ENCODE results near the gene SORL1.

Gene SORL1

DNA sequence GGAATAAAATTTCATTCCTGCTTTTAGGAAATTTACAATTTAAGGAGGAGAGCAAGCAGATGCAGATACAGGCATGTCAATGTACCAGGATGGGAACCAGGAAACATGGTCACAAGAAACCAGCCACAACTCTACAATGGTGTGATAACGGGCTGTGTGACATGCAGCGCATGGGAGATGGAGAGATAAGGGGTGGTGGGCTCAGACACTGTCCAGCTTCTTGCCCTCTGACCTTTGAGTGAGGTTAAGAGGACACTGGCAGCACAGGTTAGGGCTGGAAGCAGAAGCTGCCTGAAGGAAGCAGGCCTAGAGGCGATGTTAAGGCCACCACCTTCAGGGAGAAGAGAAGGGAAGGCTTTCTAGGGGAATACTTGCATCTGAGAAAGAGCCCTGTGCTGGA is 3.0 kb downstream of the SORL1 start:
- no peak for DNase-seq

DNA sequence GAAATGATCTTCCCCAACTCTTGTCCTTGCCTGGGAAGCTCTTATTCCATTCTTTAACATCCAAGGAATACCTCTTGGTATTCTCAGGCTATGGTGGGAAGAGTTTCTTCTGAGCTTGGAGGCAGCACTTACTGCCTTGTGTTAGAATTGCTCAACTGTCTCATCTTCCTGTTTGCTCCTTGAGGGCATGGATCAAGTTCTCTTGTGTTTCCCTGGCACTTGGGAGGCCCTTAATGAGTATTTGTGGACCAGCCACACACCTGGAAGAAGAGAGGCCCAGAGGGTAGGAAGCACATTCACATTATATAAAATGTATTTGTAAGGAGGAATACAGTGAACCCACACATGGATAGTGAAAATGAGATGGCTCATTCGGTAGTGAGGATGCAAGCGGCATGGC is 4.0 kb downstream of the SORL1 start:
- no peak for DNase-seq

DNA sequence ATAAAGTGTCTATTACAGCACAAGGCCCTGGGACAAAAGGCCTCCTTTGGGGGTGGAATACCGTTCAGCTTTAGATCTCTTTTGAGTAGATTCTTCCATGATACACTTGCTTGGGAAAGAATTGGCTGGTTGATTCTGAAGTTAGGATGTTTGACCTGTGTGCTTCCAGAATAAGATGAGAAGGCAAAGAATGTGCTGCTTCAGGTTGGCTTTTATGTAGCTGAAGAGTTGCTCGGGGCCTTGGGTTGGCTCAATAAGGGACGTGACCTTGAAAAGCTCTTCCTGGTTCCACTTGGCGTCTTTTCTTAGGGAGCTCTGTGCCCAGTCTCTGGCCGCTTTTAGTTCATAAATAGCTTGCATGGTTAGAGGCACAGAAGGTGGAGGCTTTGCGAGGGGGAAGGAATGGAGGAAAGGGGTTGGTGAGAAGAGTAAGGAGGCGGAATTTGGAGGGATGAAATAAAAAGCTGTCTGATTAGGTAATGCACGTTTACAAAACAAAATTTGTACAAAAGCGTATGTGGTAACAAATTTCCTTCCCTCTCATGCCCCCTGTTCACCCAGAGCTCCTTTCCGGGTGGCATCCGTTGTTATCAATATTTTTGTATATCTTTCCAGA is 4.8 kb downstream of the SORL1 start:
- DNase-seq = no peak

DNA sequence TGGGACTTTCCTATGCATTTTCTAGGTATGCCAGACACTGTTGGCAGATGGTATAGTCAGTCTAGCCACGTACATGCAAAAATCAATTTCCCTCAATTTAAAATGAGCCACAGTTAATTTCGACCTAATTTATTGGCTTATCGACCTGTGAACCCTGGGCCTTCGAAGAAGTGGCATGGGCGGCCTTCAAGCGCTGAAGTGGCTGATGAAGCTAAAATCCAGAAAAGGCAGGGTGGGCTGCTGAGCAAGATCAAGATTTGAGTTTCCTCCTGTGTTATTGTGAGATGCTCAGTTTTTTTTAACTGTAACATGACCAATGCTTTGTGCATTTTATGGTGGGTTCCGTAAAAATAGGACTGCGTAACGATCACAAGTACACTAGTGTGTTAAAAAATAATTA is 6.4 kb downstream of the SORL1 start:
- DNase-seq = no peak

DNA sequence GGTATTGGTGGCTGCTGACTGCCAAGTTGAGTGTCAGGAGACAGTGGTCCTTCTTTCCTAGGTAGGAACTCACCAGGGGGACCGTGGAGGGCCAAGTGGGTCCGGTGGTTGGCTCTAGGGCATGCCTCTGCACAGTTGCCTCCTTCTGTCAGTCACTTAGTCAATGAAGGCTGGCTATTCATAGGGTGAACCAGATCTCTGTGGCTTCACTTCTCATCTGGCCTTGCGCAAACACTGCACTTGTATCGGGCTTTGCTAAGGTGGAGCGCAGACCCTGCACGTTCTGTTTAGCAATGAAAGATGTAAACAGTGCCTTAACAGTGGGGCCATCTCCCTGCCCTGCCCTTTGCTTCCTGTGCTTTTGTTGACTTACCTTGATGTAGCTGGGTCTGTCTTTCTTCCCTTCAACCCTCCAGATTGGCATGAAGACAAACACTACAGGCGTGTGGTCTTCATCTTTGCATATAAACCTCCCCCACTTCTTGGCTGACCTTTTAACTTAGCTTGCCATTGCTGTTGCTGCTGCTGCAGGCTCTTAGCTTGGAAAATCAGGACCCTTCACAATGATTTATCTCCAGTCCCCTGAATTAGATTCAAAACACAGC is 7.4 kb downstream of the SORL1 start:
- DNase-seq = peak; percentile 25

DNA sequence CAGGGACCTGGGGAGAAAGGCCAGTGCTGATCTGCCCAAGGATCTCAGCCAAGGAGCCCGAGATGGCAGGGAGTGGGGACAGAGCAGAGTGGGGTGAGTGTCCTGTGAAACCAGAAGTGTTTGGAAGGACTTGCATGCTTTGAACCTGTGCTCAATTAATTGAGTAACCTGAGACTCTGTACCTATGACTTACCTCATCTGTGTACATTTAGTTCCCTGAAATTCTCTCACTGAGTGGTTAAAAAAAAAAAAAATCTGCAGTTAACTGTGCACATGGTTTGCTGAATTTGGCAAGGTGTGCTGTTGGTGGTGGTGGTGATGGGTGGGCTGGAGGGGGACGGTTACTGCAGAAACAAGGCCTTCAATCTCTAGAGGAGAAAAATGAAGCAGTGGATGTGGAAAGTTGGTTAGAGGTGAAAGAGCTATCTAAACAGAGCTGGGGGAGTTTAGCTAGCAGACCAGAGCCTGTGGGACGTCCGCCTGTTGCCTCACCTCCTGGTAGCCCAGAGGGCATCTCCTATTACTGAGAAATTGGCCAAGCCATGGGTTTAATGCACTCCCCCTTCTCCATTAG is 8.9 kb downstream of the SORL1 start:
- no peak for DNase-seq

DNA sequence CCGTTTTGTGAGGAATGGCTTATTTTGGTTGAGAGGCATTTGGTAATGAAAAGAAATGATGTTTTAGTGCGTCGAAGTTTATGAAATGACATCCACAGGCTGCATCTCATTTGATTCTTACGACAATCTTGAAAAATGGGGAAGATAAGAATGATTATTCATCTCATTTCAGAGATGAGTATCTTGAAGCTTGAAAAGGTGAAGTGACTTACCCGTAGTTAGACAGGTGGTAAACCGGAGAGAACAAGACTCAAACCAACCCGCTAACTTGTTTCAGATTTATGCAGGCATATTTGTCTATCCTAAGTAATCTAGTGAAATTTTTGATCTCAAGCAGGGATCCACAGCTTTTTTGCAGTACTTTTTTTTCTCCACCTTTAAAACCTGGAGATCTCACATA is 9.7 kb downstream of the SORL1 start:
- DNase-seq = no peak

DNA sequence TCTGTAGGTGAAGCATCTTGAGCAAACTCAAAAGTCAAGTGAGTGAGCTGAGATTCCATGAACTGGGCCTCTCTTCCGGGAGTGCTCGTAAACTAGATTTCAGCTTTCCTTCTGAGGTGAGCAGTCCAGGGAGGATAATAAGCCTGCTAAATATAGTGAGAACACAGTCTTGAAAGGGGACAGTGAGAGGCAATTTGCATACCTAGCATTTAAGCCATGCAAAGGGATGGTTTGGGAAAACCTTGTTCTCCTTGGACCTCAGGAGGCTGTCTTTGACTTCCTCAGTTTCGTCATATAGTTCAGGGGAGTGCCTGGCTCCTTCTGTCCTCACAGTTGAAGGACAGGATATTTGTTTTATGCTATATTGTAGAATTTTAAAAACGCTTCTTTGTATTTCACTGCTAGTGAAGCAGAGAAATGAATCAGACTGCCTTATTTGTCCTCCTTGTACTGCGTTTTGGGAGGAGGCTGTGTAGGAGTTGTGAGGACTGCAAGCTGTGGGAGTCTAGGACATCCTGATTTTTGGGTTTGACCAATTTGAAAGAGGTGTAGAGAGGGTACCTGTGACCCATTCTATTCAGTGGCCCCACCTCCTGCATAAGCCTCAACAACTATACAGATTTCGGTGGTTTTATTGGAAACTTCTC is 11.7 kb downstream of the SORL1 start:
- DNase-seq = no peak

DNA sequence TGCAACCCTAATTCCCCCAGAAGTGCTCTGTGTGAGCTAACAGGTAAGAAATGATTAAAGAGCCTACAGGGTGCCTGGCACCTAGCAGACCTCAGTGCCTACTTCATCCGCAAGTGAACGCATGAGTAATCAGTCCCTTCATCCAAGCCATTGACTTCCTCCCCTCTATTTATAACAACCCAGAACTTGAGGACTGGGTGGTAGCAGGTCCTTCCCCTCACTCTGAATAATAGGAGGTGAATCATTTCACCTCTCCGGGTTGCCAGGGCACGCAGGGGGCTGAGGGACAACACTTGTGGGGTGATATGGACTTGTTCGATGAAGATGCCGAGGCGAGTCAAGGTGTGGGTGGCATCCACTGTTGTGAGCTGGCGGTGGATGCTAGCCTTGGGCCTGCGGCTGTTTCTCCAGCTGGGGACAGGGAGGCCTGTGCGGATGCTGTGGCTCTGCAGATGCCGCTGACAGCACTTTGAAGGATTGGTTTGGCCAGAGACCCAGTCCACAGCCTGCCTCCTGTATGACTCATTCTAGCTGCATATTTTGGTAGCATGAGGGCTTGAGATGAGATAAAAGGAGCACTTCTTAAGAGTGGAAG is 12.3 kb downstream of the SORL1 start:
- DNase-seq = peak; percentile 92

DNA sequence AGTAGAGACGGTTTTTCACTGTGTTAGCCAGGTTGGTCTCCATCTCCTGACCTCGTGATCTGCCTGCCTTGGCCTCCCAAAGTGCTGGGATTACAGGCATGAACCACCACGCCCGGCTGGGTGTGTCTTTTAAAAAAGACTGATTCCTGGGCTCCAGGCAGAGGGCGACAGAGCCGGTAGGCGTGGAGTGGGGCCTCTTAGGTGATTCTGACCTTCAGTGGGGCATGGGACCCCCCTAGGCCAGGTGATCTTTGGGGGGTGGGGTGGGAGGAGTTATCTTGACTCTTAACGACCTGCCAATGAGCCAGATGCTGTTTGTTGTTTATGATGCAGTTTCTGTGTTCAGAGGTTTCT is 13.6 kb downstream of the SORL1 start:
- no peak for DNase-seq

DNA sequence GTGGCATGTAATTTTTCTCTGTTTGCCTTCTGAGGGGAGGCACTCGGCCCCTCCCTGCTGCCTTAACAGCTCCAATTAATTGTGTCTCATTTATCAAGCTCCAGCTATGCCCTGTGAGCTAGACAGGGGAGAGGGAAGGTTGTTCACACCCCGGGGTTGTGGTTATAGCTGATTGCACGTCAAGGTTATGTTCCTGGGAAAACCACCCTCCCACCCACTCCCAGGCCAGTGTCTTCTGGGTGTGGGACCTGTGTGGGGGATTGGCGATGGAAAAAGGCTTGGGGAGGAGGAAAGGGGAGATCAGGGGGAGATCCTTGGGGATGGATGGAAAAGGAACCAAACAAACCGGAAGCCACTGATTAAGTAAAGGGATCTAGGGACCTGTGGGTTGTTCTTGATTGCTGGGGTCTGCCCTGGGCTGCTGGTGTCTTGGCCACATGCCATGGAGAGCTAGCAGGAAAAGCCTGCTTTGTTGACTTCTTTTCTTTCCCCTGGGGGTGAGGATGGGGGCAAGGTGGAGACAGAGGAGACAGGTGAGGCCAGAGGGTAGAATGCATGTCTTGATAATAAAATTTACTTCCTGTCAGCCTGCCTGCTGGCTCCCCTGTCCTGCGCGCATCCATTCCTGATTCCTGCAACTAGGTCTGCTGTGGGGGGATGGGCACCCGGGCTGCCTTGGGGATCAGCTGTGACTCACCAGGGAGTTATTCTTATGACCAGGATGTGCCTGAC is 14.1 kb downstream of the SORL1 start:
- DNase-seq = peak; percentile 57

DNA sequence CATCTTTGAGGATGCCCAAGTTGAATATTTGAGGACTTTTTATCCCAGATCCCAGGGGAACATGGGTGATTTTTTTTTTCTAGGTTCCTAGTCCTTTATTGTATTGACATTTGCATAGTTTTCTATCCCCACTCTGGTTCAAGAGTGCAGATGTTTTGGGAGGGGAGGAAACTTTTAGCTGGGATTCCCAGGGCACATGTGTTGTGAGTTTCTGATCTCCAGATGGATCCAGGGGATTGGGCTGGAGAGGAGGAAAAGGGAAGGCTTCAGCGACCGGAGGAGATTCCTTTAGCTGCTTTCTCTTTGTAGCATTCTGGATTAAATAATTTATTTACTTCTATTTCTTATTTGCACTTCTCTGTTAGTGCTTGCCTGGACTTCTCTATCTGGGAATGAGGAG is 15.4 kb downstream of the SORL1 start:
- DNase-seq = no peak

DNA sequence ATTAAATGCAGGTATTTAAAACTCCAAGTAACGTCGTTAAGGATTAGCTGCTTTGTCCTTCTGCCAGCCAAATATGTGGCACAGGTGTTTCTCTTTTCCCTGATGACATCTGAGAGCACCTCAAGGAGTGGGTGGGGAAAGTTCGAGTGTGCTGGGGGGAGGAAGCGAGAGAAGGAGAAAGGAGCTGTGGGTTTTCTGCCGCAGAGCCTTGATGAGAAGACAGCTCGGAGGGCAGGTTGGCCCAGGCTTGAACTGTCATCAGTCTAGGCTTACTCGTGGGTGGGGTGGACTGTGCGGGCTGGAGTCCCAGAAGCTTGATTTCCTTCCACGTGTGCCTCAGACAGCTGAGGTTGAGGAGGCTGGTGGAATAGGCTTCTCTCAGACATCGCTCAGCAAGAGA is 15.9 kb downstream of the SORL1 start:
- peak; percentile 85 for DNase-seq

DNA sequence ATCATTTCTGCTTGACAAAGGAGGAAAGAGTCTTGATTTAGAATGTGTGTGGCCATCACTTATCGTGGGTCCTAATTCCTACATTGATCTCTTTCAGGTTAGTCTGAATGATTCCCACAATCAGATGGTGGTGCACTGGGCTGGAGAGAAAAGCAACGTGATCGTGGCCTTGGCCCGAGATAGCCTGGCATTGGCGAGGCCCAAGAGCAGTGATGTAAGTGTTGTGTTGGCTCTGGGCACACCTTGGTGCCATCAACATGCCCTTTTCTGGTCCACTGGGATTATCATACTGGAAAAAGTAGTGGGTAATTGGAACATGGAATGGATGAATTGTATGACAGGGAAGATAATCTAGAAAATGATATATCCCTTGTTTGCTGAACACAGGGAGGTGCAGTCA is 17.8 kb downstream of the SORL1 start:
- no peak for DNase-seq

DNA sequence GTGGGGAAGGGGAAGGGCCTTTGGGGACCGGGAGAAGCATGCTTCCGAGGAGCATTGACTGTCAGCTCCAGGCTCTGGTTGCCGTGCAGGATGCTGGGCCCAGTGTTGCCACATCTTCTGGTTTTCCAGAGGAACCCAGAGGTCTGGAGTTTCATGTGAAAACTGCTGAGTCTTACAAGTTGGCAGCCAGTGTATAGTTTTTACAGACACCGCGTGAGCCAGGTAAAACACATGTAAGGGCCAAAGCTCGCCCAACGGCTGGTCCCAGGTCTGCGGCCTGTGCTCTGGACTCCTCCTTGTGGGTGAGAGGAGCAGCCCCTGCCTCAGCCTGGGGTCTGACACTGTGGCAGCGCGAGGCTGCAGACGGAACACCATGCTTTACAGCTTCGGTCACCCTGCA is 19.1 kb downstream of the SORL1 start:
- no peak for DNase-seq

DNA sequence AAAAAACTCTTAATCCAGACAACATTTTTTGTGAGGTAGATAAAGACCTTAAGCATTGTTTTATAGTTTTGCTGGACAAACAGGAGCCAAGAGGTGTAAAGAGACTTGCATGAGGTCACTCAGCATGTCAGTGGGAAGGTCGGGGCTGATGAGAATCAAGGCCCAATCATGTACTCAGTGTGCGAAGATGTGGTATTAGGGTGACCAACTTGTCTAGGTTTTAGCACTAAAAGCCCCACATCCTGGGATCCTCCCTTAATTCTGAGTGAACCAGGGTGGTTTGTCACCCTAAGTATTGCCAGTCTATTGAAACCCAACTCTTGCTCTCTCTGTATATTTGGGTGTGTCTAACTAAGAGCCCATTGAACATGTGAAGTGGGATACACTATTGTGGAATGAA is 20.2 kb downstream of the SORL1 start:
- no peak for DNase-seq

DNA sequence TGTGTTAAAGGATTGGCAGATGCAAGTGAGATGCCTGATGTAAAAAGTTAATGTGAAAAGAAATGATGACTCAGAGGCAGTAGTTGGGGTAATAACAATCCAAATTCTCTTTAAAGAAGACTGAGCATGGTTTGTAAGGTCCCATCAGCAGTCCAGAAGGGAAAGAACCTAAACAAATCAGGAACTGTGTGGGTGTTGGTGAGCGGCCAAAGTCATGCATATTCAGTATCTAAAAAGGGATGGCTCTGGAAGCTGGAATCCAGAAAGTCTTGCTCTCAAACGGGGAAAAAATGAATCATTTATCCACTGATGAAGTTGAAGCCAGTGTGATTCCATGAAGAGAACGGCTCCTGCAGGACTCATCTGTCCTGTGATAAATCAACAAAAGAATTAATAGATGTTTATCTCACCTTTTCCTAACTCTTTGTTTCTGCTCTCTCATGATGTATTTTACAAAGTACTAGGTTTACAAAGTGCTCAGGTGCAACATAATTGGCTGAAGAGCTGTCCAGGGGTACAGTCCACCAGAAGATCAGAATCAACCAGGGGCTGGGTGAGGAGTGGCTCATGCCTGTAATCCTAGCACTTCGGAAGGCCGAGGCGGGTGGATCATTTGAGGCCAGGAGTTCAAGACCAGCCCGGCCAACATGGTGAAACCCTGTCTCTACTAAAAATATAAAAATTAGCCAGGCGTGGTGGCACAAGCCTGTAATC is 21.1 kb downstream of the SORL1 start:
- DNase-seq = no peak

DNA sequence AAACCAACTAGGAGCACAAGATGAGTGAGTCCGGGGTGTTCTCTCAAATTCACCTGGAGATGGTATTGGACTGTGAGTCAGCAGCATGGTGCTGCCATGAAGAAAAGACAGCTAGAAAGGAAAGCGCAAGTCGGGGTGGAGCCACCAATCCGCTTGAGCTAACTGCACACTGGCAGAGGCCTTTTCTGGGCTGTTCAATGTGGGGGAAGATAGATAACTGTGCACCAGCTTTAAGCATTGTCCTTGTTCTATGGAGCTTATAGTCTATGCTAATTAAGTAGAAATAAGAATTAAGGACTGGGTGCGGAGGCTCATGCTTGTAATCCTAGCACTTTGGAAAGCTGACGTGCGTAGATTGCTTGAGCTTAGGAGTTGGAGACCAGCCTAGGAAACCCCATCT is 22.6 kb downstream of the SORL1 start:
- DNase-seq = no peak

DNA sequence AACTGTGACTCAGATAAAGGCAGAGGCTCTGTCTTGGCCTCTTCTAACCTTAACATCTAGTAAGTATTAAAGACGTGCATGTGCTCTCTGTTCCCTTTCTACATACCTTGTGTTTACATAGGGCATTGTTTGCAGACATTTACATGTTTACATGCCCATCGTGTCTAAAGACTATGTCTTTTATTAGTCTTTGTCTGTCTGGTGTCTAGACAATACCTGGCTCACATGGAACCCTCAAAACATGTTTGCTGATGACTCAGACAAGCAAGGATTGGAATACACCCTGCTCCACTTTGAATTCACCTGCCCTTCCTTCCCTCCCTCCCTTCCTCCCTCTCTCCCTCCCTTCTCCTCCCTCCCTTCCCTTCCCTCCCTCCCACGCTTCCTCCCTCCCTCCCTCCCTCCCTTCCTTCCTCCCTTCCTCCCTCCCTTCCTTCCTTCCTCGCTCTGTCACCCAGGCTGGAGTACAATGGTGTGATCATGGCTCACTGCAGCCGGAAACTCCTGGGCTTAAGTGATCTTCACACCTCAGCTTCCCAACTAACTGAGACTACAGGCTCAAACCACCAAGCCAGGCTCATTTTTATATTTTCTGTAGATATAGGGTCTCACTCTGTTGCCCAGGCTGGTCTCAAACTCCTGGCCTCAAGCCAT is 24.4 kb downstream of the SORL1 start:
- DNase-seq = no peak

DNA sequence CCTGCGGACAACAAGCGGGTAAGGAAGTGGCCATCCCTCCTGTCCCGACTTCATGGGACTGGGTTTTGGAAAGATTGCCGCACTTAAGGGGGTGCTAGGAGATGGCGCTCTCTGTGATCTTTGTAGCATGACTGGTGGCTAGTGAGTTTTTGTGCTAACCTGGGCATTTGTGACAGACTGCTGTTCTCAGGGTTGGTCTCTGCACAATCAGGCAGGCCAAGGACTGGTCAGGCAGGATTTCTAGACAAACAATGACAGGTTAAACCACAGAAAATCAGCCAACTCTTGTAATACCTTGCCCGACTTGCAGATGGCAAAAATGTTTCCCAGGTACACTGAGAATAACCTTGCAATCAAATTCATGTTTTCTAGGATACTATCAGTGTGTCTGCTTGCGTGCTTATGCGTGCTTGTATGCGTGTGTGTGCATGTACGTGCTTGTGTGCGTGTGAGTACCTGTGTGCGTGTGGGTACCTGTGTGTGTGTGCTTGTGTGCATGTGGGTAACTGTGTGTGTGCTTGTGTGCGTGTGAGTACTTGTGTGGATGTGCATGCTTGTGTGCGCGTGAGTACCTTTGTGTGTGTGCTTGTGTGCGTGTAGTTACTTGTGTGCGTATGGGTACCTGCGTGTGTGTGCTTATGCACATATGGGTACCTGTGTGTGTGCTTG is 26.2 kb downstream of the SORL1 start:
- no peak for DNase-seq

DNA sequence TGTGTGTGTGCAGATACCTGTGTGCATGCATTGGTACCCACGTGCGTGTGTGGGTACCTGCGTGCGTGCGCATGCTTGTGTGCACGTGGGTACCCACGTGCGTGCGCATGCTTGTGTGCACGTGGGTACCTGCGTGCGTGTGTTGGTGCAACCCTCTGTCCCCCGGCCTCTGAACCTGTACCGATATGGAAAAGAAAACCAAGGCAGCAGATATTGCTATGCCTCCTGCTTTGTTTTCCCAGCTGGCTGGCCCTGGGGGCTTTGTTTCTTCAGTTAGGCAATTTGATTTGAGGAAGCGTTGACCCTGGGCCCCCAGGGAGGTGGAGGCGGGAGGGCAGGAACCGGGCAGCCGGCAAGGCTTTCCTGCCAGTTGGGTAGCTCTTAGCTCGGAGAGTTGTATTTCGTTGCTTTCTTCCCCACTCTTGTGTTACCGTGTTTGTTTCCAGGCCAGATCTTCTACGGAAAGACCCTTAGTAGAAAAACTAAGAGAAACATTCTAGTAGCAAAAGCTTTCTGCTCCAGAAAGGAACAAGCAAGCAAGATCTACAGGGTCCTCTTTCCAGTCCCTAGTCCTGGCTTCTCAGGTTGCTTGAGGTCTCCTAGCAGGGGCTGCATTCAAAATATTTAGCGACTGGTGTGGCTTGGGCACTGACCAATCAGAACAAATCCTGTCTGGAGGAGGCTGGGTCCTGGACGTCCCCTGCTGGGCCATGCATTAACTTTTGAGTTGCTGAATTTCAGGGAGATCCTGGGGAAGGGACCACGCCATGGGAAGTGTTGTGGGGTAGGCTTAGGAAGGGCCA is 27.0 kb downstream of the SORL1 start:
- DNase-seq = no peak
